ENCODE results near the gene EHBP1.

EHBP1 gene

DNA sequence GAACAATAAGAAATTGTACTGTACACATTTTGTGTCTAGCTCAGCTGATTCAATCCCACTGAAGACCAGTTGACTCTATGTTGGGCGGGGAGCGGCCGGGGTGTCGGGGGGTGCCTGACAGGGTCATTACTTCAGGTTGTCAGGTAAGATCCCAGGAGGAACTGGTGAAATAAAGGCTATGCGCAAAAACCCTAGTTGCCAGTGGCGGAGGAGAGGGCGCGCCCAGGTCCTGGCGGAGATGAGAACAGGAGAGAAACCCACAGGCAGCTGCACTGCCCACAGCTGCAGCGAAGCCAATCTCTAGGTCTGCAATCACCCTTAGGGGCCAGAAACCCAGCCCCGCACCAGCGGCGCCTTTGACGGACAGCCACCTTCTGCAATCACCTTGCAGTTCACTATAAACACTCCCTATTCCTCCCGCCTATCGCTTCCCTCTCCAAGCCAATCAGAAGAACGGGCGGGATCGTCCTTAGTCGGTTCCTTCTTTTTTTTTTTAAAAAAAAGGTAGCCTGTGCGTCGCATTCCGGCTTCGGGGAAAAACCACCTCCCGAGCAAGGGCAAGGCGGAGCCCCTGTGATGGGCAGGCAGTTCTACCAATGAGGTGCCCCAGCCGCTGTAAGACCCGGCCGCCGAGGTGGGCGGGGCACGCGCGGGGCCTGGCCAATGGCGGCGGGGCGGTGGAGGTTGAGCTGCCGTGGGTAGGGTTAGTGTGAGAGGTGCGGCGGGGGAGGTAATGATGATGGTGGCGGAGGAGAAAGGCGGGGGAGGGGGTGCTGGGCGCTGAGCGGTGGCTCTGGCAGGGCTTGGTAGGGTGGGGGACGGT, at the start of gene EHBP1:
TSS of gene EHBP1 (plus strand) at position 707 of the 823 bp plus-strand sequence. CDS start 1,479 bp downstream, outside the sequence.
- peak; percentile 99 for DNase-seq

DNA sequence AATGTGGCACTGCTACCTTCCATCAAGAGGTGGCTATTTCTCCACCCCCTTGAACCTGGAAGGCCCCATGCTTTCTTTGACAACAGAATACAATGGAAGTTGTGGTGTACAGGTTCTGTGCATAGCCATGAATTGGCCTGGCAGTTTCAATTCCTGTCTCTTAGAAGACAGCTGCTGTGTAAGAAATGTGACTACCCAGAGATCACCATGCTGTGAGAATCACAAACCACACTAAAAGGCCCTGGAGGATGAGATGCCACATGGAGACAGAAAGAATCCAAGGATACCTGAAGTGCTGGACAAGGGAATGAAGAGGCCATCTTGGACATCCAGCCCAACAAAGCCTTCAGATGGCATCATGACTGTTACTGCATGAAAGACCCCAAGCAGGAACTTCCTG, 47.7 kb upstream of the EHBP1 start:
- DNase-seq = no peak

DNA sequence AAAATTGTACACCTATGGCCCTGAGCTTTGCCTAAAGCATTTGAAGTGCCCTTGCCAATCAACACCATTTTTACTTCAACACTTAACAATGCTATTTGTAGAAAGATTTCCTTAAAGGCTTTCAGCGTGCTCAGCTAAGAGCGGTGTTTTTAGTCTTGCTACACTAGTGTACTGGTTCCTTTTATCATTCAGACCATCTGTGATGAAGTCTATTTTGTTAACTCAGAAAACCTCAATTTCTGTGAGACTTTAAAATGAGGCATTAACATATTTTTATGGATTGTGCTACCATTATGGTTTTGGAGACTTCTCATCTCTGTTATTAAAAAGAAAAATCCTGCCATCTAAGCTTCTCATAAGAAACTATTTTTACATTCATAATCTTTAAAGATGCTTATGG, 46.6 kb upstream of the EHBP1 start:
- no peak for DNase-seq

DNA sequence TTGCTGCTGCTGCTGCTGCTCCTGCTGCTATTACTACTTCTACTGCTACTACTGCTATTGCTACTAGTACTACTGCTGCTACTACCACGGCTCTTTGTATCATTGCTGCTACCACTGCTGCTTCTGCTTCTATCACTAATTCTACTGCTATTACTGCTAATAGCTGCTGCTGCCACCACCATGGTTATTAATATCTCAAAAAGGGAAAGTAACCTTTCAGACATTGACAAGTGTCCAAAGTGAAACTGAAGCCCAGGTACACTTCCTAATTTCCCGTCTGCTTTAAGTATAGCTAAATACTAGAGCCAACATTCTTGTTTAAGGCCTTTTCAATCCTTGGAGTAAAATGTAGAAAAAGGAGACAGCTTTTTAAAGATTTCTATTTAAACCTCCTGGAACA, 45.4 kb upstream of the EHBP1 start:
- no peak for DNase-seq

DNA sequence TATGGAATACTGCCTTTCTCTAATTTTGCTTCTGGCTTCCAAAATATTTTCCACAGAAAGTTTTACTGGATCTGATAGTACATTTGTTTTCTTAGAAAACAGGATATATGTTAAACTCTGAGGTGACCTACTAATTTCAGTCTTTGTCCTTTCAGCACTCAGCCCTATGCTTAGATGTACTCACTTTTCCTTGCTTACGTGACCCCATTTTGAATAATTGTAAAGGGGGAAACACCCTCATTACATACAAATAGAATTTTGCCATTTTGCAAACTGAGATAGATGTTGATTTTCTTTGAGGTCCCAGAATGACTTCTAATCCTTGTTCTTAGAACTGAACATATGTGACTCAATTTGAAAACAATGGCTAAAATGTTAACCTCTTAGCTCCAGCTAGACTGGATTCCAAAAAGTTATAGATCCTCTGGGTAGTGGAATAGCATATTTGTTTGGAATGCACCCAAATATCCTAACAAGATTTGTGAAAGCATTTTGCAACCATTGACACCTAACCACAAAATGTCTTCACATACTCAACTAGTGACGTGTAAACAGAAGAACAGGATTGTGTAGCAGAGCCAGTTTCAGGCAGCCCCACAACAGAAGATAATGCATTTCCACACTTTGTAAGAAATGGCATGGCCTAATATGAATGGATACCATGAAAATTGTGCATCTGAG, 44.8 kb upstream of the EHBP1 start:
- DNase-seq = no peak

DNA sequence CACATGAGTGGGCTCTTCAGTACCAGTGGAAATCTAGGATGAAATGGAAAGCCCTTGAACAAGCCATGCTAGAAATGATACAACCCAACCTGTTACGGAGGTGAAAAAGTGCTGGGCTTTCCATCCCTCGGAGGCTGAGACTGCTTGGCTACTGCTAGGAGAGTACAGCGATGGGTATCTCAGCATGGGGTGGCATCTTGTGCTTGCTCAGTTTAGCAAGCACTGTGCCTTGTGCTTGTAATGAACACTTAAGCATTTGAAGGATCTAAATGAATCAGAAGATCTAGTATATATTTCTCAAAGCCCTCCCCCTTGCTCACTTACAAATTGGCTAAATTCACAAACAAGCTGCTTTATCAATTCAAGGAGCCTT, 44.3 kb upstream of the EHBP1 start:
- DNase-seq = no peak

DNA sequence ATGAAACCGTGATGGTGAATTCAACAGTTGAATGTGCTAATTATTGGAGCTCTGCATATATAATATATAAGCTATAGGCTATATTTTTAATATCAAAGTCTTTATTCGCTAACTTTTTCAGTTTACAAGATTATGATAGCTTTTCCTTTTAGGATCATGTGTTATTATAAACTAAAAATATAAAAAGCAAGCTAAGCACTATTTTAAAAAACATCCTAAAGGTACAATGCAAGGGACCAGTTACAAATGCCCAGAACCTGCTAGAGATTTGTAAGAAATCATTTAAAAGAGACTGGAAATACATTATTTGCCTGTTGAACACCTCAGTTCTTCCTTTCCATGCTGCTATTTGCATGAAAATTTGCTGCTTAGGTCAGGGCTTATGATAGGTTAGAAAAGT, 43.4 kb upstream of the EHBP1 start:
- DNase-seq = no peak

DNA sequence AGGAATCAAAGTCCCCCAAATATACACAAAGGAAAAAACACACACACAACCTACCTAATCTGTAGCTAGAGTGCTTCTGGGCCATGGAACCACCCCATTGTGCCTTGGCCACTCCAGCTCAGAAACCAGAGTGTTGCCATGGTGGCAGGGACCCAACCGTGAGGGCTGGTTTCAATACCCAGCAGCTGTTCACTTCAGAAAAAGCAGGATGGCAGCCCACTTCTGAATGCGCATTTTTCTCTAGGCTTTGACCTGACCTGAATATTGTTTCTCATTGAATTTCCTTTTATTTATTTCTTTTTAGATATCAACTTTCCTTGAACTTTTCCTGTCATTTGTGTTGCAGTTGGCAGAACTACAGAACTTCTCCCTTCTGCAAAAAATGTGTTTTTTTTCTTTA, 43.0 kb upstream of the EHBP1 start:
- DNase-seq = no peak

DNA sequence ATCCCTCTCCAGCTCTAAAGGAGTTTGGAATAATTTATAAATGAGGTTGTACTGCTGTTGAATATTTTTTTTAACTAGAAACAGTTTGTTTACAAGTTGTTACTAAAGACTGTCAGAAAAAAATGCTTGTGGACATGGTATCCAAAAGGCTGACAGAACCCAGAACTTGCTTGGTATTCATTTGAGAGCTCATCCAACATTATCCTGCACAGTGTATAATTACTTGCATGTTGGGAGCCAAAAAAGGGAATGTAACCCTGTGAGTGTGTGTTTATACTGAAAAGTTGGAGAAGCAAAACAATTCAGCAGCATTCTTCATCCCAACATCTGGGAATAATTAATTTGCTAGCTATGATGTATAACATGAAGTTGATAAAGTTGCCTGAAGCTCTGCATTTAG, 42.1 kb upstream of the EHBP1 start:
- no peak for DNase-seq

DNA sequence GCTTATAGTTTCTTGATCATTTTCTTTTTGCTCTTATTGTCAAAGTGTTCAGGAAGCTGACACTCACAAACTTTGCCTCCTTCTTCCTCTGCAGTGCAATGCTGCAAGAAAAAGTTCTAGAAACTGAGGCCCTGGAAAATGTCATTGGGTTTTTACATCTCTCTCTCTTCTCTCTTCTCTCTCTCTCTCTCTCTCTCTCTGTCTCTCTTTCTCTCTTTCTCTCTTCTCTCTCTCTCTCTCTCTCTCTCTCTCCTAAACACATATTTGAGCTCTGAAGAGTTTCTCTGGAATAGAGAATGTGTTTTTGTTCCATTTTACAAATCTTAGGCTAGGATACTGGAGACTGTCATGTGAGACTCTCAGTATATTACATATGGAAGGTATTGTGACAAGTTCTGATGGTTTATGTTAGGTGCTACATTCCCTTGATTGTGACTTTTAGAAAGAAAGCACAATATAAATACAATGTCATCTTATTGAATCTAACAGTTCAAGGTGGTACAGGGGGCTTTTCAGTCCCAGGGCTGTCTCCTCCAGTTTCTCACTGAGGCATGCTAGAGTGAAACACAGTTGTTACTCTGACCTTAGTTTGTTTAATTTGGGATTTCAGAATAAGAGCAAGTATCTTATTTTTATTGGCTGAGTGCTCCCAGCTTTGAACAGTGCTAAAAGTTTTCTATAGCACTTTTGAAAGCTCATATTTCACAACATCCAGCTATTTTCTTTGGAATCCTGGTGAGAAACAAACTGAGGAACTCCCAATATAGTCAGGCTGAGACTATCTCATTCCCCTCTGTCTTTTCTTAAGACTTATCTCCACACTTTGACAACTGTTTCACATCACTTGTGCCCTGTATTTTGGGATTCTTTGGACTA, 41.4 kb upstream of the EHBP1 start:
- DNase-seq = no peak

DNA sequence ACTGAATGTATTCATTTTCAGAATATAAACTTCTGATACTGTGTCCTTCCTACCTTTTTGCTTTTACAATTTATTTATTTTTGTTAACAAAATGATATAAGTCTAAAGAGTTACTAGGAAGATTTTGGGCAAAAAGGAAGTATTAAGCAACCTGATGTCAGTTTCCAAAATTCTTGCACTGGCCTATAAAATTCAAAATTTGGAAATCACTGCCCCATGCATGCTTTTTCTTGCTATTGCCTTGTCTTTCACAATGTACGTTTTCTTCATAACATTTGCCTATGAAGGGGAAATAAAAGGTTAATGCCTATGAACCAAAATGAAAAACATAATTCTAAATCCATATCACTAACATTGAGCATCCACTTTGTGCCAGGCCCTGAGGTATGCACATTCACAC, 40.1 kb upstream of the EHBP1 start:
- DNase-seq = no peak

DNA sequence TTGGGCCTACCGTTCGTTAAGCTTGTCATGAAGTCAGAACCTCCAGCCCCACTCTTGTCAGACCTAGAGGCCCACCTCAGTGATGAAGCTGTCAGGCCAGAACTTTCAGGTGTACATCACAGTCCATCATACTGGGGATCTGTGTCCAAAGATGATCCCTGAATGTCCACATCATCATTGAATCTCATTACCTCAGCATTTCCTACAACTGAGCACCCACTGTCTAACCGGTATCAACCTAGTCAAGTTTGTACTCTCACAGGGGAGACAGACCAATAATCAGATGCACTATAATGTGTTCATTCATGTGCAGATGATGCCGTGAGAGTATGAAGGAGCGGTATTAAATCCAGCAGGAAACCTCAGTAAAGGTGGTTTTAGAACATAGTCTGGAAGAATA, 36.3 kb upstream of the EHBP1 start:
- no peak for DNase-seq

DNA sequence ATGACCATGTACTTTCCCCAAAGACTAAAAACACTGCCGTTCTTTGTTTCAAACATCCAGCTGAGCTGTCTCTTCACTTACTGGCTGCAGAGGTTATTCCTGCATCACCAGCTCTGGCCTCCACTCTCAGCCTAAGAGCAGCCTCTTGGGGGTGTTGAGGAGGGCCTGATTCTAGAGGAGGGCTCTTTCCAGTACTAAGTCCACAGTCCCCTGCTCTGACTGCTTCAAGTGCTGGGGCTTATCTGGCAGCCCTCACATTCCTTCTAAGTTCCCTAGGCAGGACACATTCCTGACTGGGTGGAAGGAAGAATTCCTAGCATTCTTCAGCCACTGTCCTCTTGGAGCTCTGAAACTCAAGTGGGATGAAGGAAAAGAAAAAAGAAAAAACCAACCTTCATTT, 32.9 kb upstream of the EHBP1 start:
- no peak for DNase-seq

DNA sequence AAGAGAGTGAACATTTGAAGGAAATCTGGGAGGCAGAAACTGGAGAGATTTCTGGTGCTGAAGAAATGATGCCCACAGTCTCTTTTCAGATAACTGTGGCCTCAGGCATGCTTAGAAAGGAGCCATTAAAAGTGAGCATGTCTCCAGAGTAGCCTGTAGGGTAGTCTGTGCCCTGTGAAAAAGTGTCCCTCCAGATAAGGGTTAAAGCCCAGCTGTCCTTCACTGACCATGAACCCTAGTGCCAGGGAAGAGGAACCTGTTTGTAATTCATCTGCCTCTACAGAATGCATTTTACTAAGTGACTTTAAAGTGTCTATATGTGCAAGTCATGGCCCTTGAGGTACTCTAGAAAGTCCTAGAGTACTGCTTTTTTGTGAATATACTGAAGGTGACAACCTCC, 30.5 kb upstream of the EHBP1 start:
- DNase-seq = no peak

DNA sequence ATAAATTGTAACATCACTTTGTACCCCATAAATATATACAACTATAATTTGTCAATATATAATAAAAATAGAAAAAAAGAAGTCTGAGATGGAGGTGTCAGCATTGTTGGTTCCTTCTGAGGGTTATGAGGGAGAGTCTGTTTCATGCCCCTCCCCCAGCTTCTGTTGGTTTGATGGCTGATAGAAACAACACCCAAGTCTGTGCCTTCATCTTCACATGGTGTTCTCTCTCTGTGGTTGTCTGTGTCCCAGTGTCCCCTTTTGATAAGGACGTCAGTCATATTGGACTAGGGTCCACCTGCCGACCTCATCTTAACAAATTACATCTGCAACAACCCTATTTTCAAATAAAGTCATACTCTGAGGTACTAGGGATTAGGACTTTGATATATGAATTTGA, 20.3 kb upstream of the EHBP1 start:
- DNase-seq = no peak

DNA sequence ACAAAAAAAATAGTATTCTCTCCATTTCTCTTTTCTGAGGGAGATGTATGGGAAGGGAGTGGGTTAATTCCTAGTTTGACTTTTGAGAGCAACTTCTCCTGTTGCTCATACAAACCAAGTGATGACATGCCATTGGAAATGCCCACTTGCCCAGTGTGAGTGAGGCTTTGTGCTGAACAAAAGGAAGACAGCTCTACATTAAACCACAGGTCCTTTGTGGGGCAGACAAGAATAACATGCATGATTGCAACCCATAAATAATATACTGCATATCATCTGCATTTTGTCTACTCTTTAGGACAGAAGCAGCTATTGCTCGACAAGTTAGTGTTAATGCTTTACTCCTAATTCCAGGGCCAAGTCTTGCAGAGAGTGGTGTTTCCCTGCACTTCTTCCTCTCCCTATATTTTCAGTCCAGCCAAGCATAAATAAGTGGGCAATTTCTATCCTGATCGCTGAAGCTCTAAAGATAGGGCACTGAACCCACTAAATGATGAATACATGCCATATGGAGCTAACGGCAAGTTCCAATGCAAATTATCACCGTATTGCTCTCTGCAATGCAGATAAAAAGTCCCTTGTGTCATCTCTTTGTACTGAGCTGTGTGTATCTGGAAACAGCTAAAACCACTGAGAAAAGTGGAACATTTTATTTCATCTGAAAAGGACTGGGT, 19.4 kb upstream of the EHBP1 start:
- no peak for DNase-seq

DNA sequence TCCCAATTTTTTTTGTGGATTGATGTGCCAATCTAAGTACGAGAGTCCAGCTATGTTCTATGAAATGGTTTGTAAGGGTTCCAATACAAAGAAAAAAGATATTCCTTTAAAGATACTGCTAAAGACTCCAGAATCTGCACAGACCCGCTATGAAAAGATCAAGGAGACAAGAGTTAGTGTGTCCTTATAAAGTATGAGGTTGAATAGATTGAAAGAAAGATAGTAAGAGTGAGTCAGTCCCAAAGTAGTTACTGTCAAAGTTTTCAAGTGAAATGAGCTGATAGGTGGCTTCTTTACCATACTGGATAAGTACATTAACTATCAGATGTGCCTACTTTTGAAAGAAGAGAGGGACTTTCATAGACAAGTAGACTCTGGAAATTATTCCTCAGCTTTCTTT, 17.9 kb upstream of the EHBP1 start:
- no peak for DNase-seq

DNA sequence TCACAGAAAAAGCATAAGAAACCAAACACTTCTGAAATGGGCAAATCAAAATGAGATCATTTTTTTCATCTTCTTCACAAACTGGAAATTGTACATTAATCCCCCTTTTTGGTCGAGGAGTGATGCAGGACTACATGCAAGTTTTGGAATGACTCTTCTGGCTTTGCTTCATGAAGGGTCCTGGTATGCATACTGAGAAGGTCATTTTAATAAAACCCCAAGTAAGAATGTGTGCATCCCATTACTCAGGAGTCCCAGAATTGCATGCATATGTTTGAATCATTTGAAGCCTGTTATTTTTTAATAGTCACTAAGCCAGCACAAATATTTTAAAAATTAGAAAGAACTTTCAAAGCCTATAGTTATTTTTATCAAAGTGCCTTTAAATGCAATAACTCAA, 16.7 kb upstream of the EHBP1 start:
- no peak for DNase-seq

DNA sequence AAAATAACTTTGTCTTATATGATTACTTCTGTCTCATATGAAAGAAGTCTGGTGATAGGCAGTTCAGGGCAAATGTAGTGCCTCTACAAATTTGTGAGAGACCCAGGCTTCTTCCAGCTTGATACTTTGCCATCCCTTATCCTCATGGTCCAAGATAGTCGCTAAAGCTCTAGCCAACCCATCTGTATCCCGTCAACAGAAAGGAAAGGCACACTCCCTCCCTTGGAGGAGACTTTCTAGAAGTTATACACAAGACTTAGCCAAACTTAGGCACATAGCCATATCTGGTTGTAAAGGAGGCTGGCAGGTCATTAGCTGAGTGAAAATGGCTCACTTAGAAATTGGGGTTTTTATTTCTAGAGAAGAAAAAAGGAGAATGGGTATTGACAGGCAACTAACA, 14.3 kb upstream of the EHBP1 start:
- DNase-seq = no peak

DNA sequence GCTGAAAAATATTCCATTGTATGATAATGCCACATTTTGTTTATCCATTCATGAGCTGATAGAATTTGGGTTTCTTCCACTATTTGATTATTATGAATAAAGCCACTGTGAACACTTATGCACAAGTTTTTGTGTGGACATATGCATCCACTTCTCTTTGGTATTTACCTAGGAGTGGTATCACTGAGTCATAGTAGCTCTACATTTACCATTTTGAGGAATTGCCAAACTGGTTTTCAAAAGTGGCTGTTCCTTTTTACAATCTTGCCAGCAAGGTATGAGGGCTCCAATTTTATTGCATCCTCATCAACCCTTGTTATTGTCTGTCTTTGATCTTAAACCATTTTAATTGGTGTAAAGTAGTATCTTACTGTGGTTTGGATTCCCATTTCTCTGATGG, 13.3 kb upstream of the EHBP1 start:
- DNase-seq = no peak

DNA sequence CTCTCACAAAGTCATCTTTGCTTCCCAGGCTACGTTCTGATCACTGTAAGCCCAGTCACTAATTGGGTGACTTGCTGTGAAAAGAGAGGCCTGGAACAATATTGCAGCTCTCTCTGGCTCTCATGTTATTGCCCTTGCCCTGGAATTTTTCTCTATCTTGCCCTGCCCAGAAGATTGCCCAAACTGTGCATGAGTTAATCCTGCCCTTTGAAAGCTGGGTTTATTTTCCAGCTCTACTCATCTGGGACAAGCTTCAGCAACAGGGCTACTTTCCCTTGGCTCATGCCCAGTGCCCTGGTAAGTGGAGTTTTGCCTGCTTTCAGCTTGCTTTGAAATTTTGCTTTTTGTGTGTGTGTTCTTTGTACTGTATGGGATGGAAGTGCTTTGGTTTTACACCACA, 6.9 kb upstream of the EHBP1 start:
- DNase-seq = no peak

DNA sequence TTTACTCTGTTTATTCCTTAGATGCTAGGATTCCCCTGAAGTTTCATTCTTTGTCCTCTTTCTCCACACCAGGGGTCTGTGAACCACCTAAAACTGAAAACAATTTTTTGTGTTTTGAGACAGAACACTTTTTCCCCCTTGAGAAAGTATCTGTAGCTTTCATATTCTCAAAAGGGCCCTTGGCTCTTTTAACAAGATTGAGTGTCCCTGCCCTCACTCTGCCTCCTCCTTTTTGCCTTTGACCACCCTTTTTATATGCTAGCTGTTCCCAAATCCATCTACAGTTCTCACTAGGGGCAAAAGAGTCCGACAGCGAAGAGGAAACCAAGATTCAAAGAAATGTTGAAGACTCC, 883 bp upstream of the EHBP1 start:
- DNase-seq = no peak
